OCI-LY1 (cell line): ENCODE measurements around the gene MMP11.

Experiments used
- H2AFZ ChIP-seq: fragments of 200-600 bp; sonication (generic), shearing (Covaris generic); 2 replicates; pipeline ENCODE4 v1.6.0; 2014; ENCODE audit warnings: antibody characterized with exemption, mild to moderate bottlenecking, low read length
- H3F3A ChIP-seq: fragments of 200-600 bp; sonication (generic), shearing (Covaris generic); 2 replicates; pipeline ENCODE4 v1.6.0; 2014; ENCODE audit warnings: mild to moderate bottlenecking, antibody characterized with exemption, low read length, moderate library complexity; ENCODE audit not compliant: insufficient read depth
- H3K27ac ChIP-seq: fragments of 200-600 bp; sonication (generic); 2 replicates; pipeline ENCODE4 v1.5.1; 2014; ENCODE audit warnings: low read length, mixed run types, mild to moderate bottlenecking, low read depth; ENCODE audit not compliant: poor library complexity, severe bottlenecking
- H3K27me3 ChIP-seq: fragments of 200-600 bp; sonication (generic); 2 replicates; pipeline ENCODE4 v1.6.0; 2014; ENCODE audit warnings: antibody characterized with exemption, mild to moderate bottlenecking, low read length, moderate library complexity; ENCODE audit not compliant: insufficient read depth
- H3K36me3 ChIP-seq: fragments of 200-600 bp; sonication (generic); 2 replicates; pipeline ENCODE4 v1.6.1; 2014; ENCODE audit warnings: mild to moderate bottlenecking, antibody characterized with exemption, low read length, moderate library complexity, mixed read lengths; ENCODE audit not compliant: insufficient read depth
- H3K4me1 ChIP-seq: fragments of 200-600 bp; sonication (generic); 2 replicates; pipeline ENCODE4 v1.5.1; 2014; ENCODE audit warnings: mild to moderate bottlenecking, low read length, moderate library complexity; ENCODE audit not compliant: insufficient read depth, severe bottlenecking
- H3K4me2 ChIP-seq: fragments of 200-600 bp; sonication (generic), shearing (Covaris generic); 2 replicates; pipeline ENCODE4 v1.6.1; 2014; ENCODE audit warnings: low read length
- H3K4me3 ChIP-seq: fragments of 200-600 bp; sonication (generic); 2 replicates; pipeline ENCODE4 v1.5.1; 2014; ENCODE audit warnings: low read length, low read depth, mild to moderate bottlenecking, mixed read lengths; ENCODE audit not compliant: poor library complexity, severe bottlenecking
- H3K79me2 ChIP-seq: fragments of 200-600 bp; shearing (Covaris generic); 2 replicates; pipeline ENCODE4 v1.6.1; 2016; ENCODE audit warnings: mixed run types, low read length, mixed read lengths; ENCODE audit not compliant: insufficient read depth
- H3K9ac ChIP-seq: fragments of 200-600 bp; sonication (generic), shearing (Covaris generic); 2 replicates; pipeline ENCODE4 v1.6.1; 2014; ENCODE audit warnings: mild to moderate bottlenecking, low read length, mixed read lengths
- H3K9me2 ChIP-seq: fragments of 200-600 bp; sonication (generic), shearing (Covaris generic); 2 replicates; pipeline ENCODE4 v1.6.1; 2014; ENCODE audit warnings: low read depth, mild to moderate bottlenecking, low read length, mixed read lengths
- H3K9me3 ChIP-seq: fragments of 200-600 bp; shearing (Covaris generic); 2 replicates; pipeline ENCODE4 v1.6.1; 2014; ENCODE audit warnings: low read length, mixed read lengths
- H4K20me1 ChIP-seq: fragments of 200-600 bp; sonication (generic), shearing (Covaris generic); 2 replicates; pipeline ENCODE4 v1.6.0; 2016; ENCODE audit warnings: mild to moderate bottlenecking, low read length; ENCODE audit not compliant: insufficient read depth
- EZH2 ChIP-seq: fragments of 200-600 bp; sonication (generic), shearing (Covaris generic); IDR thresholded peaks from 2 replicates; pipeline ENCODE4 v1.8.0; 2017; ENCODE audit warnings: borderline replicate concordance, mixed run types, mild to moderate bottlenecking, antibody characterized with exemption, low read length, moderate library complexity, mixed read lengths
- TF ChIP-seq, protein P1 (sequence below): fragments of 200-600 bp; sonication (generic), shearing (Covaris generic); IDR thresholded peaks from 2 replicates; pipeline ENCODE4 v1.5.1; 2017; ENCODE audit warnings: mild to moderate bottlenecking, antibody characterized with exemption, low read length, moderate library complexity, mixed read lengths

Gene MMP11

DNA sequence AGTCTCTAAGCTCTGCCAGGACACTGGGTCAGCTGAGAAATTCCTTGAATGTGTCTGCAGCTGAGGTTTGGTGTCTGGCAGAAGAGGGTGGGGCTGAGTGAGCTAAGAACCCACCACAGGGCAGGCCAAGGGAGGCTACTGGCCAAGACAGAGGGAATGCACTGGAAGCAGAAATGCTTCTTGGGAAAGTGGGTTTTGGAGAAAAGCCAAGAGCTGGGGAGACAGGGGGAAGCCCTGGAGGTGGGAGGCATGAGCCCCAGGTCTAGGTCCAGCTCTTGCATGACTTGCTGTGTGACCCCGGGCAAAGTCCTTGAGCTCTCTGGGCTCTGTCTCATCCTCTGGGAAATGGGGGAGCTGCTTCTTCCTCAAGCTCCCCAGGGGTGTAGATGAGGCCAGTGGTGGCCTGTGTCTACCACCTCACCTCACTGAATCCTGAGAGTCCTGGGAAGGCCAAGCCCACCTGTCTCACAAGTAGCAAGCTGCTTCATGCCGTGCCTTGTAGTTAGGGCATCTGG lies 2.3 kb downstream of the MMP11 start:
- no peaks in the 10 kb centered on the region for H3K79me2 ChIP-seq
- H3K9me3 ChIP-seq = no peaks in the 10 kb centered on the region
- TF ChIP-seq, protein P1, sequence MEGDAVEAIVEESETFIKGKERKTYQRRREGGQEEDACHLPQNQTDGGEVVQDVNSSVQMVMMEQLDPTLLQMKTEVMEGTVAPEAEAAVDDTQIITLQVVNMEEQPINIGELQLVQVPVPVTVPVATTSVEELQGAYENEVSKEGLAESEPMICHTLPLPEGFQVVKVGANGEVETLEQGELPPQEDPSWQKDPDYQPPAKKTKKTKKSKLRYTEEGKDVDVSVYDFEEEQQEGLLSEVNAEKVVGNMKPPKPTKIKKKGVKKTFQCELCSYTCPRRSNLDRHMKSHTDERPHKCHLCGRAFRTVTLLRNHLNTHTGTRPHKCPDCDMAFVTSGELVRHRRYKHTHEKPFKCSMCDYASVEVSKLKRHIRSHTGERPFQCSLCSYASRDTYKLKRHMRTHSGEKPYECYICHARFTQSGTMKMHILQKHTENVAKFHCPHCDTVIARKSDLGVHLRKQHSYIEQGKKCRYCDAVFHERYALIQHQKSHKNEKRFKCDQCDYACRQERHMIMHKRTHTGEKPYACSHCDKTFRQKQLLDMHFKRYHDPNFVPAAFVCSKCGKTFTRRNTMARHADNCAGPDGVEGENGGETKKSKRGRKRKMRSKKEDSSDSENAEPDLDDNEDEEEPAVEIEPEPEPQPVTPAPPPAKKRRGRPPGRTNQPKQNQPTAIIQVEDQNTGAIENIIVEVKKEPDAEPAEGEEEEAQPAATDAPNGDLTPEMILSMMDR = no peak
- TF ChIP-seq EZH2 = no peak
- no peak overlapping the region for H3K27ac ChIP-seq
- no peak overlapping the region for H3K4me3 ChIP-seq
- H2AFZ ChIP-seq = no peak overlapping the region
- no peaks in the 10 kb centered on the region for H3F3A ChIP-seq
- H4K20me1 ChIP-seq = no peaks in the 10 kb centered on the region
- no peaks in the 10 kb centered on the region for H3K9me2 ChIP-seq
- H3K27me3 ChIP-seq = 0 out of 2 replicates have a peak, but pooled peaks cover 4% of the 10 kb centered on the region
- H3K36me3 ChIP-seq = no peaks in the 10 kb centered on the region
- H3K4me1 ChIP-seq = peaks cover 16% of the 10 kb centered on the region
- H3K9ac ChIP-seq = no peak overlapping the region
- no peak overlapping the region for H3K4me2 ChIP-seq

DNA sequence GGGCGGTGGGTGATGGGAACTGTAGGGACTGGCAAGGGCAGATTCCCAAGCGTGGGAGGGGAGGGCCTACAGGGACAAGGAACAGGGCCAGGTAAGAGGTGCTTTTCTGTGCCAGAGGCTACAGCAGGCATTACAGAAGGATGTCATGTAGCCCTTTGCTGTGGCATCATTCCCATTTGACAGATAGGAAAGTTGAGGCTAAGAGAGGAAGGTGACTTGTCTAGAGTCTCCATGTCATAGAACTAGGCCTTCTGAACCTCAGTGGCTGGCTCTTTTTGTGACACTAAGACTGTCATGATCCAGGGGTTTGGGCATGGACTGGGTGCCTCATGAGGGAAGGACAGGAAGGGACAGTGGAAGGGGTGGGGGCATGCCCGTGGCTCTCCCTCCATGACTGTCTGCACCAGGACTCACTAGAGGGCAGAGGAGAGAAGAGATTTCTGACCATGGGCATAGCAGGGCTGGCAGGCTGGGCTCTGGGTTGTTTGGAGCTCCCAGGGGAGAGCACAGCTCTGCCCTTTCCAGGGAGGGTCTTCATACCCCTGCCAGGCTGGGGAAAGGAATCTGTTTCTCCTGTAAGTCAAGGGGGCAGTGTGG lies 3.2 kb downstream of the MMP11 start:
- no peaks in the 10 kb centered on the region for H3K36me3 ChIP-seq
- H3K27ac ChIP-seq = no peak overlapping the region
- no peaks in the 10 kb centered on the region for H3F3A ChIP-seq
- no peaks in the 10 kb centered on the region for H4K20me1 ChIP-seq
- no peak overlapping the region for H3K9ac ChIP-seq
- peaks cover 15% of the 10 kb centered on the region for H3K4me1 ChIP-seq
- TF ChIP-seq, protein P1 = peak; percentile 26; the same call in 1 of the 2 replicates
- TF ChIP-seq EZH2 = no peak
- no peaks in the 10 kb centered on the region for H3K79me2 ChIP-seq
- H2AFZ ChIP-seq = no peak overlapping the region
- no peaks in the 10 kb centered on the region for H3K9me2 ChIP-seq
- 0 out of 2 replicates have a peak, but pooled peaks cover 4% of the 10 kb centered on the region for H3K27me3 ChIP-seq
- H3K4me2 ChIP-seq = no peak overlapping the region
- H3K9me3 ChIP-seq = no peaks in the 10 kb centered on the region
- H3K4me3 ChIP-seq = no peak overlapping the region

DNA sequence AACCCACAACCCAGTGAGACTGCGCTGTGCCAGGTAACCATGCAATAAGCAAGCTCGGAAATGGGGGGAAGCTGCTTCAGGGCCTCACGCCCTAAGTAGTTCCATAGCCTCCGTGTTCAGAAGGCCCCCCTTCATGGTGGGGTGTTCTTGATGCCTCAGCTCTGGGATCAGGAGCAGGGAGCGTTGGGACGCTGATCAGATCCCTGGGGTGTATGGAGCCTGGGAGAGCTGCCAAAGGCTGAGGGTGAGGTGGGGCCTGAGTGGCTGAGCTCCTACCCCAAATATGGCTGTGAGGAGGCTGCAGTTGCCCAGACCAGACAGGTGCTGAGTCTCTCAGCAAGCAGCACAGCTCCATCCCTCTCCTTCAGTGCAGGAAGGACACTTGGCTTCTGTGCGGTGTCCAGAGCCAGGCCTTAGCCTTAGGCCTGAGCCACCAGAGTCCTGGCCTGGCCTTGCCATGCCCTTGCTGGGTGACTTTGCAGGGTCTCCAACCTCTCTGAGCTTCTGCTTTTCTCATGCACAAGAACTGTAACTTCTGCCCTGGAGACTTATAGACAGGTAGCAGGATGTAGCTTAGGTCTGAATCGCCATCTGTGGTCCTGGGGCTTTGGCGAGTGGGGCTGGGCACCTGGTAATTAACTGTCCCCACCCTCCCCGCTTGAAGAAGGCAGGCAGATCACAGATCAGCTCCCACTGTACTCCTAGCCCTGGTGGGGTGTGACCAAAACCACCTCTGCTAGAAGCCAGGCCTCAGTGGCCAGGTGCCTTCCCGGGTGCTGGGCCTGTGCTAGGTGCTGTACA lies 5.3 kb downstream of the MMP11 start:
- no peak overlapping the region for H3K27ac ChIP-seq
- no peaks in the 10 kb centered on the region for H3K79me2 ChIP-seq
- no peaks in the 10 kb centered on the region for H3K36me3 ChIP-seq
- no peaks in the 10 kb centered on the region for H3F3A ChIP-seq
- H3K4me1 ChIP-seq = peaks cover 3% of the 10 kb centered on the region
- H2AFZ ChIP-seq = no peak overlapping the region
- no peak overlapping the region for H3K4me2 ChIP-seq
- H3K9me3 ChIP-seq = no peaks in the 10 kb centered on the region
- H3K4me3 ChIP-seq = no peak overlapping the region
- 0 out of 2 replicates have a peak, but pooled peaks cover 4% of the 10 kb centered on the region for H3K27me3 ChIP-seq
- no peak overlapping the region for H3K9ac ChIP-seq
- no peaks in the 10 kb centered on the region for H4K20me1 ChIP-seq
- no peaks in the 10 kb centered on the region for H3K9me2 ChIP-seq
- no peak for TF ChIP-seq EZH2
- TF ChIP-seq, protein P1 = no peak
